NCI-H1436 treated with DMSO at 0.1 percent for 48 hours (cell line): ENCODE measurements around the gene LARGE1.
"Not testable (repeated sequence)": the region's sequence is repeated elsewhere in the genome, so short reads cannot be mapped to it uniquely, and the experiment has no call there.

Experiments
- DNase-seq: peaks from one replicate; lab custom pipeline; 2025; lab: John Stamatoyannopoulos, UW

Gene LARGE1

DNA sequence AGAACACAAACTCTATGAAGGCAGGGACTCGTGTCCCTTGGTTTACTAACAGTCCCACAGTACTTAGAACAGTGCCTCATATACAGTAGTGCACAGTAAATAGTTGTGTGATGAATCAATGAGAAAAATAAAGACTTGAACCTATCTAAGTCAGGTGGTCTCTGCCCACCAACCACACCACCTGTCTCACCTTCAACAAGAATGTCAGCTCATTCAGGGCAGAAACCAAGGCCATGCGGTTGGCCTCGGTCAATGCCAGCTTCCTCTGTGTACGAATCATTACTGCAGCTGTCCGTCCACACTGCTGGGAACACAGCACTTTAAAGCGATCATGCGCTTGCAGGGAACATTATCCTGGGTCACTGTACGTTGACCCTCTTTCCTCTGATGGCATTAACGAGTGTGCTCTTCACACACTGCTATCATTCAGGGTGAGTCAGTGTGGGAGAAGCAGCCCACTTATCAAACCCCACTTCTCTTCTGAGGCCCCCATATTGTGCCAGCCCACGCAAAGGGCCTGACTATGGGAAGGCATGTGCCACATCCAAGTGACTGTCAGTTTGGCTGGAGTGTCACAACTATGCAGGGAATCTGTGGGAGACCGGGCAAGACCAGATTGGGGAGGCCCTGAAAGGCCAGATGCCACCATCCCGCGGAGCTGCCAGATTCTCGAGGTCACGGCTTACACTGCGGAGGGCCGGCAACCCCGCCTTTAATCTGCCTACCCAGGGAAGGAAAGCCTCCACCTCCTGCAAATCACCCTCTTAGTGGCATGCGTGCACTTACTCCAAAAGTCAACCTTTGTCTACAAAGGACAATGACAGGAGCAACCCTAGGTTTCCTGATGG, 36.1 kb downstream of the LARGE1 start:
- DNase-seq: no peak

DNA sequence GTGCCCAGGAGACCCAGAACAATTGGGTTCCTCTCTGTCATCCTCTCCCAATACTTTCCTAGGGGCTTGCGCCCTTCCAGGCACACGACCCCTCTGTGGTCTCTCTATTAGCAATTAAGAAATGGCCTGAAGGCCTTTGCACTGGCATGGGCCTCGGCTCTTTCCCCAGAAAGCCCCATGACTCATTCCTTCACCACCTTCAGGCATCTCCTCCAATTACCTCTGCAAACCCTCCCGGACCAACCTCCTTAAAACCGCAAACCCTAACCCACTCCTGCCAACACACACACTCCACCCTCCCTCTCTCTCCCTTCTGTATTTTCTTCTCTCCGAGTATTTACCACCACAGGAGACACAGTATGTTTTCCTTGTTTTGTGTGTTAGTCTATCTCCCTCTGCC, 36.7 kb downstream of the LARGE1 start:
- DNase-seq: no peak

DNA sequence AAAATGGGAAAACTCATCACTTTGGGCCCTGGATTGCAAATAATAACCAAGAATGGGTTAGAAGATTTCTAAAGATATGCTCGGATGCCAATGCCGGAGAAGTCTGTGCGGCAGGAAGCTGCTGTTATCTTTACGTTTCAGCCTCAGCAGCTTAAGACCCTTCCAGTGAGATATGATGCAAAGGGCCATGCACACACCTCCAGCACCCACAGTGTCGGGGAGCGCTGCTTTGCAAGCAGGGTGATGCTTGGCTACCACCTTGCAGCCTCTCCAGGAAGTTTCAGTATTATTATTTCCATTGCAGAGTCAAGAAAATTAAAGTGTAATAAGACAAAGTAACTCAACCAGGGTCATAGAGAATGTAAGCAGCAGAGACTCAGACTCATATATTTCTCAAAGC, 37.3 kb downstream of the LARGE1 start:
- no peak for DNase-seq

GRCh38 chr22:33880986-33881385, 39.3 kb downstream of the LARGE1 start:
- DNase-seq: no peak

DNA sequence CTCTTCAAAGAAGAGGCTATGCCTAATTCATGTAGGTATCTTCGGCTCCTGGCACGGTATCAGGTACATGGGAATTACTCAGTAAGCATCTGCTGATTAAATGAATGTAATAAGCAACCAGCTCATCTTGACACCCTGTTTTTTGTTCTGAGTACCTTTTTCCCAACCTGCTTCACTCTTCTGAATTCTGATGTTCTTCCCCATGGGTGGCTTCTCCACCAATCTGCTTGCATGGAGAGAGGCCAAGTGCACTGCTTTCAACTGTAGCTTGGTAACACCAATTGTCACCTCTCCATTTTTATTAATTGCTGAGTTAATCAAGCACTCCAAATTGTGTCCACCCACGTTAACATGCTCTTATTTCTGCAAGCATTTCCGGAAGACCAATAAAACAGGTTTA, 40.5 kb downstream of the LARGE1 start:
- DNase-seq: no peak

DNA sequence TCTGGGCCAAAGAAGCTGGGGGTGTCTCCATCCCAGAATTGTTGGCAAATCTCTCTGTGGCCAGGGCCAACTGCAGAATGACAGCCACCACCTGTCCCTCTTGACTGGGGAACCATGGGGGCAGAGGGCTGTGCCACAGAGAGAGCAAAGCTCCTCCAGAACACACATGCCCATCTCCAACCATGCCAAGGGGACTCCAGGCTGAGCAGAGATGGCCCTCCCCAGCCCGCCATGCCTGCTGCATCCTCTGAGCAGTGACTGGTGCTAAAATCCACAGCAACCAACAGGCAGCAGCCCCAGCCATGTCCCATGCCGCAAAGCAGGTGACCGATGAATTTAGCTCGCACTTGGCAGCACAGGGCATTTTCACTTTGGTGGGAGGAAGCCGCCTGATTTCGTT, 45.0 kb downstream of the LARGE1 start:
- no peak for DNase-seq

- no peak for DNase-seq
These were observed 46.1 kb downstream of the LARGE1 start for GRCh38 chr22:33874206-33874605.

GRCh38 chr22:33873666-33874065, 46.6 kb downstream of the LARGE1 start:
- no peak for DNase-seq

DNA sequence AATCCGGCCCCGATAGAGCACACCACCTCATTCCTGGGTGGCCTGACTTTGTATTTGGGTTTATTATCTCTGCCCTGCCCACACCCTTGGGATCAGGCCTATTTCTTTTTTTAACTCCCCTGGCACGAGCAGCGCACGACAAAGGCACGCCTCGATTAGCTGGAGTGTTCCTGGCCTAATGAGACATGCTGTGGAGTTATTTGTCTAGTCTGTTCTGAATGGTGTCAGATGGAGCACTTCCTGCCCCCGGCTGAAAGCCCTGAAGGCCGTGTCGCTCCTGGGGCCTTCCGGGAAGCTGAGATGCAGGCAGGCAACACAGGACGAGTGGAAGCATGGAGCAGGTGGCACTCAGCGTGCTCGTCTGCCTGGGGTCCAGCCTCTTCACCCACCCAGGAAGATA, 47.1 kb downstream of the LARGE1 start:
- DNase-seq: peak; percentile 6

DNA sequence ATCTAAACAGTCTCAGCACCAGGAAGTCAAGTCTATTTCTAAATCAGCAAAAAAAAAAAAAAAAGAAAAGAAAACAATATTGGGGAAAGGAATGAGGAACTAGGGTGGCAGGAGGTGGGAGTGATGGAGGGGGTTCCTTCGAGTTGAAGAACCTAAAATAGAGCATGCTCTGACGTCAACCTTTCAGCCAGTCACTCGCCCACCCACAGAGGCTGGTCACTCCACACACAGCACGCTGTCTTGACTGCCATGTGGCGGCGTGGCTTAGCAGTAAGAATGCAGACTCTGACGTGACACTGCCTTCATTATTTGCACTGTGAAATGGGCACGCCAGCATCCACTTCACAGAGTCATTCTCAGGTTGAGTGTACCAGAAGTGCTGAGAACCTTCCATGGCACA, 48.3 kb downstream of the LARGE1 start:
- no peak for DNase-seq

DNA sequence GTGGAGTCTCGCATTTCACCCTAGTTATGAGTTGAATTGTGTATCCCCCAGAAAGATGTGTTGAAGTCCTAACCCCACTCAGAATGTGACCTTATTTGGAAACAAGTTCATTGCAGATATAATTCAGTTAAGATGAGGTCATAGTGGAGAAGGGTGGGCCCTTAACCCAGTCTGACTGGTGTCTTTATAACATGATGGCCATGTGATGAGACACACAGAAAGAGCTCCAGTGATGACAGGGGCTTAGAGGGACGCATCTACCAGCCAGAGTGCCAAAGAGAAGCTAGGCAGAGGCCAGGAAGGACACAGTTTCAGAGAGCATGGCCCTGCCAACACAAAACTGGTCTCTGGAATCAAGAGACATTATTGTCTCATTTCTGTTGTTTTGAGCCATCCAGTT, 50.3 kb downstream of the LARGE1 start:
- DNase-seq: no peak

- no peak for DNase-seq
These were observed 52.3 kb downstream of the LARGE1 start for GRCh38 chr22:33867971-33868370.

DNA sequence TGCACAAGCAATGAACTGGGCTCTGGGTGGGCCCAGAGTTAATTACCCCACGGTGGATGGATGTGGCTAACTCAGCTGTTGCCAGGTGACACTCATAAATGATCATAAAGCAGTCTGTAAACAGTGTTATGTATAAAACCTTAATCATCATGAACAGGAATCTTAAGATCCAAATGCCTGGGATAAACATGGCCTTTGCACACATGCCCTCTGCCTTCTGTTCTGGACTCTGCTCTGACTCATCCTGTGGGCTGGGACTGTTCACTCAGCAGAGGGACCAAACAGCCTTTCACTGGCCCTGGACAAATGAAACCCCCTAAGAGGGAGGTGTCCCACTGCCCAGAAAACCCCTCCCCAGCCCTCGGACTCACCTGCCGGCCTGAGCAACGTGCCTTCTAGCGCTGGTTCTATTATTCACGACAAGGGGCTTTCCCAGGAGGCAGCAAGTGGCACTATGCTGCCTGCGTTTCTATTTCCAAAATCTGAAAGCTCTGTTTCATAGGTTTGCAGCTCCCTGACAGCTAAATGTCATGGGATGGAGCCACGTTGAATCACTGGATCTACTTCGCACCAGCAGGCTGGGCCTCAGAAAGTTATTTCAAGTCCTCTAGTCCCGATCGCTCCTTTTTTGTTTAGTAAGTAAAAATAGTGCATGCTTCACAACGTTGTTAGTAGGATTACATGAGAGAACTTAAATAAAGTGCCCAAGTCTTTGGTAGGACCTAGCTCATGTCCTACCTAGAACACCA, 53.0 kb downstream of the LARGE1 start:
- no peak for DNase-seq

GRCh38 chr22:33866511-33866910, 53.8 kb downstream of the LARGE1 start:
- DNase-seq: no peak

DNA sequence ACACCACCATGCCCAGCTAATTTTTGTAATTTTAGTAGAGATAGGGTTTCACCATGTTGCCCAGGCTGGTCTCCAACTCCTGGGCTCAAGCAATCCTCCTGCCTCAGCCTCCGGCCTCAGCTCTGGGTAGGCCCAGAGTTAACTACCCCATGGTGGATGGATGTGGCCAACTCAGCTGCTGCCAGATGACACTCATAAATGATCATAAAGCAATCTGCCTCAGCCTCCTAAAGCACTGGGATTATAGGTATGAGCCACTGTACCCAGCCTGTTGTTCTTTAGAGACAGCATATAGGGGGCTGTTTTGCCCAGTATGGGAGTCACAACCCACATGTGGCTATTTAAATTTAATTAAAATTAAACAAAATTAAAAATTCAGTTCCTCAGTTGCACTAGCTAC, 54.3 kb downstream of the LARGE1 start:
- DNase-seq: no peak

GRCh38 chr22:33865248-33865647, 55.0 kb downstream of the LARGE1 start:
- no peak for DNase-seq

- DNase-seq: no peak
These were observed 55.5 kb downstream of the LARGE1 start for GRCh38 chr22:33864723-33865130.

- DNase-seq: no peak
These were observed 58.9 kb downstream of the LARGE1 start for GRCh38 chr22:33861216-33861875.

DNA sequence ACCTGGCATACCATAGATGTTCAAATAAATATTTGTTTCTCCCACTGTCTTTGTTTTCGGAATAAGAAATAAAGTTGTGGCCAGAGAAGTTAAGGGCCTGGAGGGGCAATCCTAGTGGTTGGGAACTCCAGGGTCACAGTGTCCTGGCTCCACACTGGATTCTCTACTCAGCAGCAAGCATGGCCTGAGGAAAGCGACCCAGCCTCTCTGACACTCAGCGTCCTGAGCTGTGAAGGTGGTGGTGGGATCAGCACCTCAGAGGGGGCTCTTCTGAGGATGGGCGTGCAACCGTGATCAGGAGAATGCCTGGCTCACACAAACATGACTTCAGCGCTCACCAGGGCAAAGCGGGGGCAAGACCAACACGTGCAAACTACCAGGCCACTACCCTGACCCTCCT, 59.9 kb downstream of the LARGE1 start:
- no peak for DNase-seq

GRCh38 chr22:33859311-33859710, 61.0 kb downstream of the LARGE1 start:
- no peak for DNase-seq

DNA sequence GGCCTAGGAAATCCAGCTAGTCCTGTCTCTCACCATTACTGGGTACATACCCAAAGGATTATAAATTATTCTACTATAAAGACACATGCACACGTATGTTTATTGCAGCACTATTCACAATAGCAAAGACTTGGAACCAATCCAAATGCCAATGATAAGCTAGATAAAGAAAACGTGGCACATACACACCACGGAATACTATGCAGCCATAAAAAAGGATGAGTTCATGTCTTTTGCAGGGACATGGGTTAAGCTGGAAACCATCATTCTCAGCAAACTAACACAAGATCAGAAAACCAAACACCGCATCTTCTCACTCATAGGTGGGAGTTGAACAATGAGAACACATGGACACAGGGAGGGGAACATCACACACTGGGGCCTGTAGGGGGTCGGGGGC, 61.6 kb downstream of the LARGE1 start:
- not testable (repeated sequence) for DNase-seq

GRCh38 chr22:33857767-33858166, 62.5 kb downstream of the LARGE1 start:
- not testable (repeated sequence) for DNase-seq

DNA sequence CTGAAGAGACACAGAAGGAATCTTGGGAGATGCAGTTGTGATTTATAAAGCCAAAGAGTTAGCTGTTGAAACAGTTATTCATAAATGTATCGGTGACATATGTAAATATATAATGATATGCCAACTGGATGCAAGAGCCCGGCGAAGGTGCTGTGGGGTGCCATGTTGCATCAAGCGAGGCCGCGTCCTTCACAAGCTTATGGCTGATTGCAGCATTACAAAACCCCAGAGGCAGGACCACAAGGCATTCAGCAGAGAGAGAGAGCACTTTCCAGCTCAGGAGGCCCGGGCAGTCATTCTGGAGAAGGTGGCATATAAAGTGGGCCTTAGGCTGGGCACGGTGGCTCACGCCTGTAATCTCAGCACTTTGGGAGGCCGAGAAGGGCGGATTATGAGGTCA, 65.6 kb downstream of the LARGE1 start:
- DNase-seq: no peak
